ENCODE results near the gene TSPAN5. TPM values are rescaled to one million over a fixed set of nuclear protein-coding genes. Genes with fewer than 3 reads are reported as not detected.

The TSPAN5 gene
- polyA plus RNA-seq, 1 donor (not counting 4 experiments of a cell fraction or from before 2014, with no cell fraction given) = 45.5 TPM

DNA sequence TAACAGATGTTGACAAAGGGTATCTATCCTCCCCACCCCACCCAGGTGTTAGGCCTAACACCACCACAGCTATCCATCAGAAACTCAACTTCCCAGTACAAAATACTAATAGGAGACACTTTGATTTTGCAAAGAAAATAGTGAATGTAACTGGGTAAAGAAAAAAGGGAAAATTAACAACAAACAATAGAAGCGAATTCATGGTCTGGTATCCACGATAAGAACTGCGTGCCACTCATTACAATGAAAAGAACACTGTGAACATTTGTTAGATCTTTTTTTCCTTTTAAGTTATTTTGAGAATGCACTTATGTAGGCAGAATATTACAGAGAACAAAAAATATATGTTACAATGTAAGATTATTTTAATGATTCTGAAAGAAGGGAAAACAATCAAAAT lies 12.0 kb downstream of the TSPAN5 start:
- no peak overlapping the region for H2AFZ ChIP-seq (ENCODE audit: control insufficient read depth, low read length)
- no peak for FAIRE-seq
- no peak overlapping the region for H3K27ac ChIP-seq (ENCODE audit: control insufficient read depth, insufficient read depth, low read length)
- H4K20me1 ChIP-seq (ENCODE audit: control insufficient read depth, extremely low read depth, insufficient read depth, low read length) = no peaks in the 10 kb centered on the region
- H3K4me1 ChIP-seq (ENCODE audit: control insufficient read depth, extremely low read depth, insufficient read depth, low read length) = peaks cover 9% of the 10 kb centered on the region
- peaks cover 2% of the 10 kb centered on the region for H3K9me3 ChIP-seq (ENCODE audit: control insufficient read depth, low read depth, low read length)
- H3K36me3 ChIP-seq (ENCODE audit: control insufficient read depth in 2 of 2, extremely low read depth in 1 of 2, insufficient read depth in 2 of 2, low read length in 2 of 2) = no peaks in the 10 kb centered on the region
- H3K9me1 ChIP-seq (ENCODE audit: control insufficient read depth, extremely low read depth, insufficient read depth, low read length) = no peaks in the 10 kb centered on the region
- no peaks in the 10 kb centered on the region for H3K27me3 ChIP-seq (ENCODE audit: control insufficient read depth, extremely low read depth, insufficient read depth, low read length)
- TF ChIP-seq EZH2 (IDR thresholded peaks at IDR 0.05; ENCODE audit: low read length) = no peak
- H3K9ac ChIP-seq (ENCODE audit: control insufficient read depth, extremely low read depth, insufficient read depth, low read length) = no peak overlapping the region
- H3K79me2 ChIP-seq (ENCODE audit: control insufficient read depth, insufficient read depth, low read length) = peaks cover 86% of the 10 kb centered on the region
- DNase-seq (ENCODE audit: low read depth, low spot score) = no peak
- H3K4me2 ChIP-seq (ENCODE audit: control insufficient read depth, extremely low read depth, insufficient read depth, low read depth, low read length) = no peak overlapping the region
- dilution Hi-C loops (cut with MboI; ENCODE audit: extremely low pct_ligation_motif_present, low sequenced_read_pairs) = no loop called here
- H3K4me3 ChIP-seq (ENCODE audit: control insufficient read depth in 2 of 3, extremely low read depth in 1 of 3, insufficient read depth in 2 of 3, low read depth in 1 of 3, low read length in 3 of 3) = no peak overlapping the region

DNA sequence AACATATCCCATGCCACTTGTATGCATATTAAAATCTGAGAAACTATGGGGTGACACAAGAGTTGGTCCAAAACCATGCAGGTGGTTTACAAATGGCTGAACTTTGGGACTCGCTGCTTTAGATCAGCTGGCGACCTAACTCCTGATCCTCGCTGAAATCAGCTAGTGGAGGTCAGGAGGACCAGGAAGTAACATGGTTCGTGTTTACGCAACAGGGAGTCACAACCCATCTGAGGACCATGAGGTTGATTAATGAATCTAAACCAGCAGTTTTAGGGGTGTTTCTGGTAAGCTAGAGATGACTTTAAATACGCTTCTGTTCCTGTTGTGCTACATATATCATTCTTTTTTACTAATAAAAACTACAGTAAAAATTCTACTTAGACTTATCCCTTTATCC lies 12.9 kb downstream of the TSPAN5 start:
- dilution Hi-C loops (cut with MboI; ENCODE audit: extremely low pct_ligation_motif_present, low sequenced_read_pairs) = no loop called here
- Histone ChIP-seq H3K27me3 (ENCODE audit: control insufficient read depth, extremely low read depth, insufficient read depth, low read length) (no peaks in the 10 kb centered on the region), H3K4me1 (ENCODE audit: control insufficient read depth, extremely low read depth, insufficient read depth, low read length) (peaks cover 9% of the 10 kb centered on the region), H4K20me1 (ENCODE audit: control insufficient read depth, extremely low read depth, insufficient read depth, low read length) (no peaks in the 10 kb centered on the region), H3K4me2 (ENCODE audit: control insufficient read depth, extremely low read depth, insufficient read depth, low read depth, low read length) (no peak overlapping the region), H3K9me1 (ENCODE audit: control insufficient read depth, extremely low read depth, insufficient read depth, low read length) (no peaks in the 10 kb centered on the region), H3K9me3 (ENCODE audit: control insufficient read depth, low read depth, low read length) (no peaks in the 10 kb centered on the region), H3K4me3 (ENCODE audit: control insufficient read depth in 2 of 3, extremely low read depth in 1 of 3, insufficient read depth in 2 of 3, low read depth in 1 of 3, low read length in 3 of 3) (no peak overlapping the region), H2AFZ (ENCODE audit: control insufficient read depth, low read length) (no peak overlapping the region), H3K79me2 (ENCODE audit: control insufficient read depth, insufficient read depth, low read length) (peaks cover 86% of the 10 kb centered on the region), H3K27ac (ENCODE audit: control insufficient read depth, insufficient read depth, low read length) (no peak overlapping the region), H3K9ac (ENCODE audit: control insufficient read depth, extremely low read depth, insufficient read depth, low read length) (no peak overlapping the region), H3K36me3 (ENCODE audit: control insufficient read depth in 2 of 2, extremely low read depth in 1 of 2, insufficient read depth in 2 of 2, low read length in 2 of 2) (no peaks in the 10 kb centered on the region)
- DNase-seq (ENCODE audit: low read depth, low spot score) (no peak), FAIRE-seq (no peak)
- no peak for TF ChIP-seq EZH2 (IDR thresholded peaks at IDR 0.05; ENCODE audit: low read length)
- TF ChIP-seq, protein P1, sequence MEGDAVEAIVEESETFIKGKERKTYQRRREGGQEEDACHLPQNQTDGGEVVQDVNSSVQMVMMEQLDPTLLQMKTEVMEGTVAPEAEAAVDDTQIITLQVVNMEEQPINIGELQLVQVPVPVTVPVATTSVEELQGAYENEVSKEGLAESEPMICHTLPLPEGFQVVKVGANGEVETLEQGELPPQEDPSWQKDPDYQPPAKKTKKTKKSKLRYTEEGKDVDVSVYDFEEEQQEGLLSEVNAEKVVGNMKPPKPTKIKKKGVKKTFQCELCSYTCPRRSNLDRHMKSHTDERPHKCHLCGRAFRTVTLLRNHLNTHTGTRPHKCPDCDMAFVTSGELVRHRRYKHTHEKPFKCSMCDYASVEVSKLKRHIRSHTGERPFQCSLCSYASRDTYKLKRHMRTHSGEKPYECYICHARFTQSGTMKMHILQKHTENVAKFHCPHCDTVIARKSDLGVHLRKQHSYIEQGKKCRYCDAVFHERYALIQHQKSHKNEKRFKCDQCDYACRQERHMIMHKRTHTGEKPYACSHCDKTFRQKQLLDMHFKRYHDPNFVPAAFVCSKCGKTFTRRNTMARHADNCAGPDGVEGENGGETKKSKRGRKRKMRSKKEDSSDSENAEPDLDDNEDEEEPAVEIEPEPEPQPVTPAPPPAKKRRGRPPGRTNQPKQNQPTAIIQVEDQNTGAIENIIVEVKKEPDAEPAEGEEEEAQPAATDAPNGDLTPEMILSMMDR (optimal IDR thresholded peaks at IDR 0.05 in 1 of 3, IDR thresholded peaks at IDR 0.05 in 1 of 3, conservative IDR thresholded peaks at IDR 0.05 in 1 of 3; ENCODE audit: extremely low read depth in 1 of 3, insufficient read depth in 2 of 3, low read length in 3 of 3) = no peak

DNA sequence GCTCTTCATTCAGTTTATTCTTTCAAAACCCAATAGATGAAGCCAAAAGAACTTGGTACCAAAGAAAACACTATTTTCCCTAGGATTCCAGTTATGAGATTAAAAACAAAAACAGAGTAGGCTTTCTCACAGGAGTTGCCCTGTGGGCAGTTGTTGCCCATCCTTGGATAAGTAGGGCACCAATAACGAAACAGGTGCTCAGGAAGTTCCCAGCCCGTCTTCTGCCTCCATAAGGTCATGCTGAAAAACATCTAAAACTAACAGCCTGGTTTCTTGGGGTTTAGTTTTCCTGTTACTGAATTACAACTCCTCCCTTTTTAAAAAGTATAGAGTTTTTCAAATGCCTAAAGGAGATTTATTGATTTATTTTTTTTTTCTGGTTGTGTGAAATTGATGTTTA lies 14.7 kb downstream of the TSPAN5 start:
- FAIRE-seq = peak; percentile 23
- Histone ChIP-seq H3K27me3 (ENCODE audit: control insufficient read depth, extremely low read depth, insufficient read depth, low read length) (no peaks in the 10 kb centered on the region), H3K4me2 (ENCODE audit: control insufficient read depth, extremely low read depth, insufficient read depth, low read depth, low read length) (no peak overlapping the region), H3K4me1 (ENCODE audit: control insufficient read depth, extremely low read depth, insufficient read depth, low read length) (peaks cover 9% of the 10 kb centered on the region), H2AFZ (ENCODE audit: control insufficient read depth, low read length) (no peak overlapping the region), H3K9me1 (ENCODE audit: control insufficient read depth, extremely low read depth, insufficient read depth, low read length) (no peaks in the 10 kb centered on the region), H3K79me2 (ENCODE audit: control insufficient read depth, insufficient read depth, low read length) (peaks cover 84% of the 10 kb centered on the region), H4K20me1 (ENCODE audit: control insufficient read depth, extremely low read depth, insufficient read depth, low read length) (no peaks in the 10 kb centered on the region), H3K9ac (ENCODE audit: control insufficient read depth, extremely low read depth, insufficient read depth, low read length) (no peak overlapping the region), H3K27ac (ENCODE audit: control insufficient read depth, insufficient read depth, low read length) (peak overlapping the region; percentile 44), H3K36me3 (ENCODE audit: control insufficient read depth in 2 of 2, extremely low read depth in 1 of 2, insufficient read depth in 2 of 2, low read length in 2 of 2) (no peaks in the 10 kb centered on the region), H3K4me3 (ENCODE audit: control insufficient read depth in 2 of 3, extremely low read depth in 1 of 3, insufficient read depth in 2 of 3, low read depth in 1 of 3, low read length in 3 of 3) (no peak overlapping the region), H3K9me3 (ENCODE audit: control insufficient read depth, low read depth, low read length) (no peaks in the 10 kb centered on the region)
- TF ChIP-seq, protein P1 (optimal IDR thresholded peaks at IDR 0.05 in 1 of 3, IDR thresholded peaks at IDR 0.05 in 1 of 3, conservative IDR thresholded peaks at IDR 0.05 in 1 of 3; ENCODE audit: extremely low read depth in 1 of 3, insufficient read depth in 2 of 3, low read length in 3 of 3) = no peak
- no peak for TF ChIP-seq EZH2 (IDR thresholded peaks at IDR 0.05; ENCODE audit: low read length)
- DNase-seq (ENCODE audit: low read depth, low spot score) = no peak
- dilution Hi-C loops (cut with MboI; ENCODE audit: extremely low pct_ligation_motif_present, low sequenced_read_pairs) = no loop called here
